Muscle layer of duodenum (tissue), 2 donors: ENCODE results near the gene FAM25G.

Source experiments
- H3K27ac ChIP-seq: one replicate; pipeline ENCODE4 v1.7.0; 2013; ENCODE audit warnings: mild to moderate bottlenecking, low read length
- H3K27me3 ChIP-seq: one replicate; pipeline ENCODE4 v1.7.0; 2013; ENCODE audit warnings: low read depth, mild to moderate bottlenecking, control low read depth, low read length
- H3K36me3 ChIP-seq, 2 donors: one replicate each; pipeline ENCODE4 v1.7.0; 2013; ENCODE audit warnings: low read length in 2 of 2, control low read depth in 1 of 2, mild to moderate bottlenecking in 1 of 2; ENCODE audit not compliant: insufficient read depth in 2 of 2, control insufficient read depth in 1 of 2
- H3K4me1 ChIP-seq, 2 donors: one replicate each; pipeline ENCODE4 v1.7.0; 2013; ENCODE audit warnings: low read length in 2 of 2, mild to moderate bottlenecking in 2 of 2, control low read depth in 1 of 2, moderate library complexity in 1 of 2; ENCODE audit not compliant: insufficient read depth in 2 of 2, control insufficient read depth in 1 of 2
- H3K4me3 ChIP-seq, 2 donors: one replicate each; pipeline ENCODE4 v1.7.0; 2013; ENCODE audit warnings: low read length in 2 of 2, low read depth in 1 of 2, mild to moderate bottlenecking in 1 of 2
- H3K9me3 ChIP-seq, 2 donors: one replicate each; pipeline ENCODE4 v1.7.0; 2013; ENCODE audit warnings: low read length in 2 of 2, control low read depth in 1 of 2, mild to moderate bottlenecking in 1 of 2; ENCODE audit not compliant: control insufficient read depth in 1 of 2
- donor health status: healthy.

FAM25G gene

GRCh38 chr10:47453141-47454007, 38.1 kb downstream of the FAM25G start:
- Histone ChIP-seq H3K9me3 (no peaks in the 10 kb centered on the region), H3K4me1 (no peaks in the 10 kb centered on the region), H3K36me3 (no peaks in the 10 kb centered on the region)

GRCh38 chr10:47452495-47453140, 38.9 kb downstream of the FAM25G start:
- Histone ChIP-seq H3K36me3 (no peaks in the 10 kb centered on the region), H3K27me3 (no peaks in the 10 kb centered on the region), H3K27ac (no peak overlapping the region), H3K4me1 (no peaks in the 10 kb centered on the region), H3K4me3 (no peak overlapping the region), H3K9me3 (no peaks in the 10 kb centered on the region)

More at GRCh38 chr10:47453141-47454007, 38.1 kb downstream of the FAM25G start:
- Histone ChIP-seq H3K27ac (no peak overlapping the region), H3K4me3 (no peak overlapping the region), H3K27me3 (no peaks in the 10 kb centered on the region)

DNA sequence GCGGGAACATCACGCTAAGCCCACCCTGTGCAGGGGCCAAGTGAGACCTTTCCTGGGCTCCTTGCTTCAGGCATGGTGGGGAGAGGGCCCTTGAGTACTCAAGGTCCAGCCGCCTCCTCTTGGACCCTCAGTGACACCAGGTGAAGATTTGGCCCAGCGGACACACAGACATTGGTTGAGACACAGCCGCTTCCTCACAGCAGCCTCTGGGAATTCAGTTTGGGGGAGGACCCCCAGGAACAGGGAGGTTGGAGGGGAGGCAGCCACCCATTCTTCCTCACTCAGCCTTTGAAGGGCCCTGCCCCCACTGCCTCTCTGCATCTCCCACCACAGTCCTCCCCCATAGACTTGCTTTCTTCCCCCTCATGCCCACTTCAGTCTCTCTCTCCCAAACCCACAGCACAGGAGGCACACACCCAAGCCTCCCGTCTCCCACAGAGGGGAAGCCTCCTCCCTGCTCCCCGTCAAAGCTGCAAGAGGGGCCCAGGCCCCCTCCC, 39.5 kb downstream of the FAM25G start:
- H3K4me3 ChIP-seq, result no peak overlapping the region
- H3K27me3 ChIP-seq, result no peaks in the 10 kb centered on the region
- no peaks in the 10 kb centered on the region for H3K4me1 ChIP-seq
- no peaks in the 10 kb centered on the region for H3K9me3 ChIP-seq
- H3K36me3 ChIP-seq, result no peaks in the 10 kb centered on the region
- H3K27ac ChIP-seq, result no peak overlapping the region

DNA sequence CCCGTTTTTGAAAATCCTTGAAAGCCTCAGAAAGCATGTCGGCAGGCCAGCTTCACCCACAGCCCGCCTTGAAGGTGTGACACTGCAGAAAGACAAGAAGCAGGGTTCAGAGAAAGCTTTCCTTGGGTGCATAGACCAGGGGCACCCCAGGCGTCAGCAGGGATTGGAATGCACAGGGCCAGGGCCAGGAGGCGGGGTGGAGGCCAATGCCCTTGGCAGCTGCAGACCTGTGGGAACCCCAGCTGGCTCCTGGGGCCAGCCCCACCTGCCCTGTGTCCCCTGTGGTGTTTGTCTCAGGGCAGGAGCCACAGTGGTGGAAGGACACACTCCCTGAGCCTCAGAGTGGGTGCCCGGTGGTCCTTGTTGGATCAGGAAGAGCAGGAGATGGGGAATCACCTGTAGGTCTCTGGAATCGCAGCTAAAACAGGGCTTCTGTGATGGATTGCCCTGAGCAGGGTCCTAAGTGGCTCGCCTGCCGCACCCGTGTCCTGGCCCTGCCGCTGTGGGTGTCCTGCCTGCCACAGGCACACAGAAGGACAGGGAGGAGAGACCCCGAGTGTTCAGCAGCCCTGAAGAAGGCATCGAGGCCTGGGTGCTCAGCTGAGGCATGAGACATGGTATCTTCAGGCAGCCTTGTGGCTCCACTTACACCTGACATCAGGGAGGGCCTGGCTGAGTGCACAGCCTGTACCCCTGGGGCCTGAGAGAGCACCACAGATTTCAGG, 40.1 kb downstream of the FAM25G start:
- no peaks in the 10 kb centered on the region for H3K36me3 ChIP-seq
- H3K27ac ChIP-seq, result no peak overlapping the region
- H3K27me3 ChIP-seq, result no peaks in the 10 kb centered on the region
- no peaks in the 10 kb centered on the region for H3K4me1 ChIP-seq
- H3K9me3 ChIP-seq, result peaks cover 0 to 4% of the 10 kb centered on the region in 2 donors
- no peak overlapping the region for H3K4me3 ChIP-seq

DNA sequence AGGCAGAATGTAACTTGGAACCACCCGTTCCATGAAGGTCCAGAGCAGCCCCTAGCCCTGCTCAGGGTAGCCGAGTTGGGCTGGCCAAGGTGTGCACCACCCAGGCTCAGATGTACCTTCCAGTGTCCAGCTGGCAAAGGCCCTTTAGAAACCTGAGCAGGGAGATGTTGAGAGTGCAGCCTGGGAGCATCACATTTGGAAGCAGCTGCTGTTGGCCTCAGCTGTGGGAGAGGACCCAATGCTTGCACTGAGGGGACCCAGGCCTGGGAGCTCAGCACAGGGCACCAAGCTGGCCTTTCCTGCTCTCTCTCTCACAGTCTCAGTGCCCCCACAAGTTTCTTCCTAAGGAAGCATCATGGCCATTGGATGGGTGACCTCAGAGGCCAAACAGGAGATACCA, 41.1 kb downstream of the FAM25G start:
- Histone ChIP-seq H3K27ac (no peak overlapping the region), H3K4me1 (no peaks in the 10 kb centered on the region), H3K27me3 (no peaks in the 10 kb centered on the region), H3K36me3 (no peaks in the 10 kb centered on the region), H3K4me3 (no peak overlapping the region), H3K9me3 (peaks cover 4 to 14% of the 10 kb centered on the region in 2 donors)

GRCh38 chr10:47449979-47450378, 41.5 kb downstream of the FAM25G start:
- no peak overlapping the region for H3K4me3 ChIP-seq
- H3K27me3 ChIP-seq, result no peaks in the 10 kb centered on the region
- H3K27ac ChIP-seq, result no peak overlapping the region
- H3K4me1 ChIP-seq, result no peaks in the 10 kb centered on the region
- H3K9me3 ChIP-seq, result peaks cover 4 to 18% of the 10 kb centered on the region in 2 donors
- H3K36me3 ChIP-seq, result no peaks in the 10 kb centered on the region

- H3K36me3 ChIP-seq, result no peaks in the 10 kb centered on the region
- H3K27me3 ChIP-seq, result no peaks in the 10 kb centered on the region
- no peak overlapping the region for H3K27ac ChIP-seq
- H3K9me3 ChIP-seq, result peaks cover 4 to 23% of the 10 kb centered on the region in 2 donors
- no peak overlapping the region for H3K4me3 ChIP-seq
- no peaks in the 10 kb centered on the region for H3K4me1 ChIP-seq
Observed at GRCh38 chr10:47449102-47449978, 42.2 kb downstream of the FAM25G start.

- Histone ChIP-seq H3K4me1 (no peaks in the 10 kb centered on the region), H3K4me3 (no peak overlapping the region), H3K27ac (no peak overlapping the region)
Observed at GRCh38 chr10:47447705-47448104, 43.8 kb downstream of the FAM25G start.

DNA sequence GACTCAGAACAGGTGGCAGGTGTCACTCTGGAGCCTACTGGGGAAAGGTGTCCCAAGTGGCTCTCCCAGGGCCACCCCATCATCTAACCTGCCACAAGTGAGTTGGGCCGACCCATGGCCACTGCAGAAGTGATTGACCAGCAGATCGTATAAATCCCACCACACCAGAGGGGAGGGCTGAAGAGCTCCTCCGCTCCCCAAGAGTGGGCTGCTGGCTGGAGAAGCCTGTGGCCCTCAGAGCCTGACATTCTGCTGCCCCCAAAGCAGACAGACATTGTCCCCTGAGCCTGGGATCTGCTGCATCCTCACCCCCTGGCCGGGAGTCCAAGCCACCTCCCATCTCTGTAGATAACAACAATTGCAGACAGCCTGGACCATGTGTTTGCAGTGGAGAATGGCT, 44.3 kb downstream of the FAM25G start:
- Histone ChIP-seq H3K27me3 (no peaks in the 10 kb centered on the region), H3K36me3 (no peaks in the 10 kb centered on the region), H3K4me3 (no peak overlapping the region), H3K4me1 (no peaks in the 10 kb centered on the region), H3K9me3 (peaks cover 4 to 26% of the 10 kb centered on the region in 2 donors), H3K27ac (no peak overlapping the region)

More at GRCh38 chr10:47447705-47448104, 43.8 kb downstream of the FAM25G start:
- Histone ChIP-seq H3K27me3 (no peaks in the 10 kb centered on the region), H3K9me3 (peaks cover 4 to 26% of the 10 kb centered on the region in 2 donors), H3K36me3 (no peaks in the 10 kb centered on the region)

DNA sequence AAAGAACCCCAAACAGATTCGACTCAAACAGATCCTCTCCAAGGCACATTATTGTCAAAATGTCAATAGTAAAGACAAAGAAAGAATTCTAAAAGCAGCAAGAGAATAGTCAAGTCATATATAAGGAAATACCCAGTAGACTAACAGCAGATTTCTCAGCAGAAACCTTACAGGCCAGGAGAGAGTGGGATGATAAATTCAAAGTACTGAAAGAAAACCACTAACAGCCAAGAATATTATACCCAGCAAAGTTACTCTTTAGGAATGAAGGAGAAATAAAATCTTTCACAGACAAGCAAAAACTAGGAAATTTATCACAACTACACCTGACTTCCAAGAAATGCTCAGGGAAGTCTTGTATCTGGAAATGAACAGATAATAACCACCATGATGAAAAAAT, 45.8 kb downstream of the FAM25G start:
- no peaks in the 10 kb centered on the region for H3K4me1 ChIP-seq
- H3K9me3 ChIP-seq, result peaks cover 4 to 26% of the 10 kb centered on the region in 2 donors
- no peak overlapping the region for H3K27ac ChIP-seq
- H3K4me3 ChIP-seq, result peak overlapping the region in 1 of 2 donors; percentile 19
- no peaks in the 10 kb centered on the region for H3K36me3 ChIP-seq
- H3K27me3 ChIP-seq, result no peaks in the 10 kb centered on the region
